Parathyroid adenoma (tissue), 2 donors: Measurements from ENCODE around the gene NOX3.

Experiments
- H2AFZ ChIP-seq: fragments of 300-600 bp; sonication (generic); one replicate; pipeline ENCODE4 v1.7.0; 2017; ENCODE audit warnings: antibody characterized with exemption, mild to moderate bottlenecking
- H3K27ac ChIP-seq: fragments of 300-600 bp; sonication (generic); one replicate; pipeline ENCODE4 v1.7.0; 2017
- H3K27me3 ChIP-seq: fragments of 300-600 bp; sonication (generic); one replicate; pipeline ENCODE4 v1.7.0; 2017; ENCODE audit warnings: low read length; ENCODE audit not compliant: control insufficient read depth, insufficient read depth
- H3K36me3 ChIP-seq: fragments of 300-600 bp; sonication (generic); one replicate; pipeline ENCODE4 v1.7.0; 2017; ENCODE audit warnings: low read length; ENCODE audit not compliant: control insufficient read depth, insufficient read depth
- H3K4me1 ChIP-seq: fragments of 300-600 bp; sonication (generic); one replicate; pipeline ENCODE4 v1.7.0; 2017; ENCODE audit warnings: control low read depth
- H3K4me2 ChIP-seq: fragments of 300-600 bp; sonication (generic); one replicate; pipeline ENCODE4 v1.7.0; 2017; ENCODE audit warnings: low read length
- H3K4me3 ChIP-seq: fragments of 300-600 bp; sonication (generic); one replicate; pipeline ENCODE4 v1.7.0; 2017; ENCODE audit warnings: low read depth, low read length
- H3K79me2 ChIP-seq: fragments of 300-600 bp; sonication (generic); one replicate; pipeline ENCODE4 v1.7.0; 2017; ENCODE audit warnings: control low read depth
- H3K9ac ChIP-seq: fragments of 300-600 bp; sonication (generic); one replicate; pipeline ENCODE4 v1.7.0; 2017; ENCODE audit warnings: mild to moderate bottlenecking
- H3K9me3 ChIP-seq: fragments of 300-600 bp; sonication (generic); one replicate; pipeline ENCODE4 v1.7.0; 2017; ENCODE audit warnings: low read length; ENCODE audit not compliant: control insufficient read depth
- TF ChIP-seq, protein P1 (sequence below): fragments of 300-600 bp; sonication (generic); IDR thresholded peaks from one replicate; pipeline ENCODE4 v1.7.0; 2017; ENCODE audit warnings: antibody characterized with exemption, mild to moderate bottlenecking
- donor health status: primary hyperparathyroidism.

The NOX3 gene

DNA sequence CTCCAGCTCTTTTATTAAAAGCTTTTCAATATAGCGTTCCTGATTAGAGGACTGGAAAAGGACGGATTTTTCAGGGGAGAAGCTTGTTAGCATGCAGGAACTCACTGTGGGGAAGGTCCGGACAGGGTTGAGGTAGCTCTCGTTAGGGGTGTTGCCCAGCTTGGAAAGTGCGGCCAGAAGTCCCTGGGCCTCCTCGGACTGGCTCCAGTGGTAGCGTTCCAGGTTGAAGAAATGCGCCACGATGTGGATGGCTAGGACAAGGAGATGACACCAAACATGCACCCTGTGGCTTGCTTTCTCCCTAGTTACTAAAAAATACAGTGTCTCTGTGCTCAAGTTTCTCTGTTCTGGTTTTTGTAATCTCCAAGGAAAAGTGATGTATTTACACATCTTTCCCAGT is 12.5 kb downstream of the NOX3 start:
- H3K4me2 ChIP-seq = no peak overlapping the region
- no peaks in the 10 kb centered on the region for H3K9me3 ChIP-seq
- H3K79me2 ChIP-seq = no peaks in the 10 kb centered on the region
- no peaks in the 10 kb centered on the region for H3K36me3 ChIP-seq
- TF ChIP-seq, protein P1, sequence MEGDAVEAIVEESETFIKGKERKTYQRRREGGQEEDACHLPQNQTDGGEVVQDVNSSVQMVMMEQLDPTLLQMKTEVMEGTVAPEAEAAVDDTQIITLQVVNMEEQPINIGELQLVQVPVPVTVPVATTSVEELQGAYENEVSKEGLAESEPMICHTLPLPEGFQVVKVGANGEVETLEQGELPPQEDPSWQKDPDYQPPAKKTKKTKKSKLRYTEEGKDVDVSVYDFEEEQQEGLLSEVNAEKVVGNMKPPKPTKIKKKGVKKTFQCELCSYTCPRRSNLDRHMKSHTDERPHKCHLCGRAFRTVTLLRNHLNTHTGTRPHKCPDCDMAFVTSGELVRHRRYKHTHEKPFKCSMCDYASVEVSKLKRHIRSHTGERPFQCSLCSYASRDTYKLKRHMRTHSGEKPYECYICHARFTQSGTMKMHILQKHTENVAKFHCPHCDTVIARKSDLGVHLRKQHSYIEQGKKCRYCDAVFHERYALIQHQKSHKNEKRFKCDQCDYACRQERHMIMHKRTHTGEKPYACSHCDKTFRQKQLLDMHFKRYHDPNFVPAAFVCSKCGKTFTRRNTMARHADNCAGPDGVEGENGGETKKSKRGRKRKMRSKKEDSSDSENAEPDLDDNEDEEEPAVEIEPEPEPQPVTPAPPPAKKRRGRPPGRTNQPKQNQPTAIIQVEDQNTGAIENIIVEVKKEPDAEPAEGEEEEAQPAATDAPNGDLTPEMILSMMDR = no peak
- H3K27me3 ChIP-seq = no peaks in the 10 kb centered on the region
- H3K9ac ChIP-seq = no peak overlapping the region
- no peak overlapping the region for H3K4me3 ChIP-seq
- H3K4me1 ChIP-seq = no peaks in the 10 kb centered on the region
- no peak overlapping the region for H2AFZ ChIP-seq
- H3K27ac ChIP-seq = no peak overlapping the region

DNA sequence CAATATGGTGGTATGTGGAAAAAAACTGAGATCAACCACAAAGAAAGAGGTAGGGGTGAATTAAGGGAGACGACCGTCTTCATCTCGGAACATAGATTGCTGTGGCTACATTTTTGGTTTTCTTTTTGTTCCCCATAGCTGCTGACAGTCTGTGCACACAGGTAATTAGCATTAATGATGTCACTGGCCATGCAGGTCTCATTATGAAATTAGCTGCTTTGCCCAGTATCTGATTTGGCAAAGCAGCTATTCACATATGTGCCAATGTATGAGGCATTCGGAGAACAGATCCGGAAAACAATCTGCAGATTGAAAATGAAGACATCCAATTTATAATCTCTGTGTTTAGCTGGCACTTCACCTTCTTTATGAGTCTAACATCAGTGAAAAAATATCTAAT is 13.1 kb downstream of the NOX3 start:
- Histone ChIP-seq H3K4me3 (no peak overlapping the region), H3K36me3 (no peaks in the 10 kb centered on the region), H2AFZ (no peak overlapping the region), H3K9ac (no peak overlapping the region), H3K9me3 (no peaks in the 10 kb centered on the region), H3K27ac (no peak overlapping the region), H3K4me1 (no peaks in the 10 kb centered on the region), H3K79me2 (no peaks in the 10 kb centered on the region), H3K27me3 (no peaks in the 10 kb centered on the region), H3K4me2 (no peak overlapping the region)
- TF ChIP-seq, protein P1 = no peak

DNA sequence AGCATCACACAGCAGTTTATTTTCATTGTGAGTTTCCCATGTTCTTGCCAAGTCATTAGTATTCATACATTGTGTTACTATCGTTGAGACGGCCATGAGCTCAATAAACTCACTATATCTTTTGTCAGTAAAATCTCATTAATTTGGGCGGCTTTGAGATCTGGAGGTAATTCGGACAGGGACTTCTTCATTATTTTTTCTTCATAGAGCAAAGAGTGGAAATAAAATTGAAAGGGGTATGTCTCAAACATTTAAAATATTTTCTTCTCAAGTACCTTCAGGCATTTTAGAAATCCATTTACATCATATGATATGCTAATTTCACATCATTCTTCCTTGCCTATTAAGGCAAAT is 14.6 kb downstream of the NOX3 start:
- no peak overlapping the region for H3K4me3 ChIP-seq
- no peak overlapping the region for H3K9ac ChIP-seq
- H3K27me3 ChIP-seq = no peaks in the 10 kb centered on the region
- H3K36me3 ChIP-seq = no peaks in the 10 kb centered on the region
- no peak overlapping the region for H3K27ac ChIP-seq
- H2AFZ ChIP-seq = no peak overlapping the region
- no peaks in the 10 kb centered on the region for H3K79me2 ChIP-seq
- peaks cover 4% of the 10 kb centered on the region for H3K4me1 ChIP-seq
- H3K4me2 ChIP-seq = no peak overlapping the region
- no peaks in the 10 kb centered on the region for H3K9me3 ChIP-seq
- TF ChIP-seq, protein P1 = no peak

DNA sequence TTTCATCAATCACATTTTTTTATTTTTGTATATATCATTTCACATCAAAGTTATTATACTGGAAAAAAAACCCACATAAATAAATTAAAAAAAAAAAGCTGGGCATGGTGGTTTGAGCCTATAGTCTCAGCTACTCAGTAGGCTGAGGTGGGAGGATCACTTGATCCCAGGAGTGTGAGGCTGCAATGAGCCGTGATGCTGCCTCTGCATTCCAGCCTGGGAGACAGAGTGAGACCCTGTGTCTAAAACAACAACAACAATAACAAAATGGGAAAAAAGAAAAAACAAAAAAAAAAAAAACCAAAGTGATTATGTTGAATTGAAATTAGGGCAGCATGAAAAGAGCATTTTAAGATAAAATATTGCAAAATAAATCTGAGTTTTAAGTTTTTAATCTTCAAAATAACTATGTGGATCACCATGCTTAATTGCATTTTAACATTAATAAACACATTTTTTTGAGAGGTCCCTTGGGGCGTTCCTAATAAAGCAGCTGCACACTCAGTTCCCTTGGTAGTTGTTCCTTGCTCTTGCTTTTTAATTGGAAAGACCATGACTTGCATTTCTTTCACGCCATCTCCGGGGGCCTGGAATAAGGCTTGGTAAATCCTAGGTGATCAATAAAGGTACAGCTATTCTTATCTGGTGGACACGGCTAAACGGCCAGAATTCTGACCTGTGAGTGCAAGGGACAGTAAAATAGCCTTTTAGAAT is 15.1 kb downstream of the NOX3 start:
- TF ChIP-seq, protein P1 = no peak
- Histone ChIP-seq H3K27me3 (no peaks in the 10 kb centered on the region), H3K4me1 (peaks cover 4% of the 10 kb centered on the region), H3K36me3 (no peaks in the 10 kb centered on the region), H2AFZ (no peak overlapping the region), H3K27ac (no peak overlapping the region), H3K4me2 (no peak overlapping the region), H3K79me2 (no peaks in the 10 kb centered on the region), H3K9ac (no peak overlapping the region), H3K4me3 (no peak overlapping the region), H3K9me3 (no peaks in the 10 kb centered on the region)

DNA sequence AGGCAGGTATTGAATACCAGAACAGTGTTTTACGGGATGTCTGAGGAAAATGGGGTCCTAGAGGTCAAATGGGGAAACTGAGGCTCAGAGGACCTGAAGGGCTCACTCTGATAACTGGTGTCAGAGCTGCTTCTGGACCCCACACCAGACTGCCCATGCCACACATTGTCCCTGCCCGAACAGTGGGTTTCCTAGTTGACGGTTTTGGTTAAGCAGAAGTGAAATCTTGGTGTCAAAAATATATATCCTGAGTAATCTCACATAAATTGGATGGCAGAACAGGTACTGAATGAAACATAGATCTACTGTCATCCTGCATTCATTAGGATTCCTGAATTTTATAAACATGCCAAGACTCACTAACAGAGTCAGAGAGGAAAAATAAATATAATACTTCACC is 16.3 kb downstream of the NOX3 start:
- H2AFZ ChIP-seq = no peak overlapping the region
- no peaks in the 10 kb centered on the region for H3K36me3 ChIP-seq
- H3K9ac ChIP-seq = no peak overlapping the region
- H3K4me3 ChIP-seq = no peak overlapping the region
- no peak overlapping the region for H3K4me2 ChIP-seq
- H3K27me3 ChIP-seq = no peaks in the 10 kb centered on the region
- no peaks in the 10 kb centered on the region for H3K79me2 ChIP-seq
- TF ChIP-seq, protein P1 = no peak
- H3K4me1 ChIP-seq = peaks cover 4% of the 10 kb centered on the region
- H3K9me3 ChIP-seq = no peaks in the 10 kb centered on the region
- H3K27ac ChIP-seq = no peak overlapping the region
